Measurements from ENCODE around the gene CCDC201.

Gene CCDC201

GRCh38 chr7:45893374-45893995 is 20.6 kb upstream of the CCDC201 start:
- no peak for DNase-seq (ENCODE audit: low spot score)

- DNase-seq (ENCODE audit: low spot score), result no peak
Measured at GRCh38 chr7:45892407-45893035, 19.6 kb upstream of the CCDC201 start.

- DNase-seq (ENCODE audit: low spot score), result no peak
Measured at GRCh38 chr7:45891462-45892402, 18.9 kb upstream of the CCDC201 start.

- DNase-seq (ENCODE audit: low spot score), result peak; percentile 44
Measured at GRCh38 chr7:45890902-45891461, 18.1 kb upstream of the CCDC201 start.

- DNase-seq (ENCODE audit: low spot score), result no peak
Measured at GRCh38 chr7:45890125-45890901, 17.4 kb upstream of the CCDC201 start.

- DNase-seq (ENCODE audit: low spot score), result no peak
Measured at GRCh38 chr7:45889367-45890067, 16.6 kb upstream of the CCDC201 start.

- no peak for DNase-seq (ENCODE audit: low spot score)
Measured at GRCh38 chr7:45888993-45889366, 16.1 kb upstream of the CCDC201 start.

- DNase-seq (ENCODE audit: low spot score), result no peak
Measured at GRCh38 chr7:45888185-45888992, 15.5 kb upstream of the CCDC201 start, which contains the start of gene IGFBP1. Gene IGFBP1, plus strand, starts transcription at chr7:45888488. Its CDS starts 165 bp downstream, at chr7:45888653.

GRCh38 chr7:45886931-45887667 is 14.2 kb upstream of the CCDC201 start:
- DNase-seq (ENCODE audit: low spot score), result no peak

GRCh38 chr7:45885264-45885882 is 12.5 kb upstream of the CCDC201 start:
- DNase-seq (ENCODE audit: low spot score), result no peak

- no peak for DNase-seq (ENCODE audit: low spot score)
Measured at GRCh38 chr7:45884136-45884535, 11.3 kb upstream of the CCDC201 start.

GRCh38 chr7:45882465-45882810 is 9.6 kb upstream of the CCDC201 start:
- DNase-seq (ENCODE audit: low spot score), result no peak

- DNase-seq (ENCODE audit: low spot score), result no peak
Measured at GRCh38 chr7:45881759-45882464, 9.0 kb upstream of the CCDC201 start.

- no peak for DNase-seq (ENCODE audit: low spot score)
Measured at GRCh38 chr7:45881280-45881758, 8.4 kb upstream of the CCDC201 start.

- no peak for DNase-seq (ENCODE audit: low spot score)
Measured at GRCh38 chr7:45880433-45880860, 7.6 kb upstream of the CCDC201 start.

- no peak for DNase-seq (ENCODE audit: low spot score)
Measured at GRCh38 chr7:45878457-45879144, 5.7 kb upstream of the CCDC201 start.

GRCh38 chr7:45876519-45876918 is 3.6 kb upstream of the CCDC201 start:
- no peak for DNase-seq (ENCODE audit: low spot score)
